Epithelial cell of proximal tubule (primary cell): ENCODE data around the gene PRPH. TPM values are rescaled to one million over a fixed set of nuclear protein-coding genes. Genes with fewer than 3 reads are reported as not detected.

Experiments used
- DNase-seq: peaks from one replicate; pipeline ENCODE4 v3.0.0-alpha.2; 2011; ENCODE audit warnings: low read depth
- H3K4me3 ChIP-seq: 2 replicates; pipeline ENCODE4 v1.5.1; 2011; ENCODE audit warnings: low read depth, mild to moderate bottlenecking, low read length
- total RNA-seq: library from RNA; depleted of rRNA; stranded (reverse); fragments of >200 nt; gene quantifications from 2 replicates; pipeline ENCODE4 v1.2.3, GENCODE V29; 2015
- TF ChIP-seq, protein P1 (sequence below): conservative IDR thresholded peaks from 2 replicates; pipeline ENCODE4 v1.5.1; 2012; ENCODE audit warnings: low read depth, mild to moderate bottlenecking, low read length

PRPH gene
- total RNA-seq, 1 donor from 2014 or later = not detected

DNA sequence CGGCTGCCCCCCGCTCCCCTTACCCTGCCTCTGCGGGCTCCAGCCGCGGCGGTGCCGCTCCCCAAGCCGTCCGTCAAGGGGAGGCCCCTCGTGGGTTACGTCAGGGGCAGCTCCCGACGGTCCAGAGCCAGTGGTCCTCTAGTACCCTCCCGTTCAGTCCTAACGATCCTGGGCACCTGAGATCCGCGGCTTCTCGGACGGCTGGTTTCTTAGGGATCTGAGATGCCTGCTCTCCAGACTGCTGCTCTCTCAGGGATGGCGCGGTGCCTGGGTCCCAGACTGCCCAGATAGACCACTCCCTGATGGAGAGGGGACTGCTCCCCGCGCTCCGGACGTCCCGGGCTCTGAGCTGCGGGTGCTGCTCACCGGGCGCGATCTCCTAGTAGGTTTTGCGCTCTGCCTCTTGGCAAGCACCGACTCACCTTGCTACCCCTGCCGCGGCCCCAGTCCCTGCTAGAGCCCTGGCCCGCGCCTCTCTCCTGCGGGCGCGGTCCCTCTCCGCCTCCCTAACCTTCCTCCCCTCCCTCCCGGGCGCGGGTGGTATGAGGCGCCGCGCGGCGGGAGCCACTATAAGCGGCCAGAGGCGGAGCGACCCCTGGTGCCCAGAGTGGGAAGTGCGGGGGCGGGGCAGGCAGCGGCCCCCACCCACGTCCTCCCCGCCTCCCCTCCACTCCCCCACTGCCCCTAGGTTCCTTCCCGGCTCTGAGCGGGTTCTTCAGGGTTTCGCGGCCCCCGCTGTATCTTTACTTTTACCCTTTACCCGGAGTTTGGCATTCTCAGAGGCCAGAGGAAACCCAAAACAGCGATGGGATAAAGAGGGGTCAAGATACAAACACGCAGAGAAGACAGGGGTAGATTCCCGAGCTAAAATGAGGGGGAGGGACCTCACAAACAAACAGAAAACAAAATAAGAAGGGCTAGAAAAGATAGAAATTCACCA, 42.0 kb downstream of the PRPH start, which contains the start of gene C1QL4:
TSS of gene C1QL4 (minus strand) at position 544 of the 940 bp plus-strand sequence. CDS start 711 bp downstream, outside the sequence.
- DNase-seq = no peak
- H3K4me3 ChIP-seq = peak within 1 kb of the TSS; percentile 45
- TF ChIP-seq, protein P1, sequence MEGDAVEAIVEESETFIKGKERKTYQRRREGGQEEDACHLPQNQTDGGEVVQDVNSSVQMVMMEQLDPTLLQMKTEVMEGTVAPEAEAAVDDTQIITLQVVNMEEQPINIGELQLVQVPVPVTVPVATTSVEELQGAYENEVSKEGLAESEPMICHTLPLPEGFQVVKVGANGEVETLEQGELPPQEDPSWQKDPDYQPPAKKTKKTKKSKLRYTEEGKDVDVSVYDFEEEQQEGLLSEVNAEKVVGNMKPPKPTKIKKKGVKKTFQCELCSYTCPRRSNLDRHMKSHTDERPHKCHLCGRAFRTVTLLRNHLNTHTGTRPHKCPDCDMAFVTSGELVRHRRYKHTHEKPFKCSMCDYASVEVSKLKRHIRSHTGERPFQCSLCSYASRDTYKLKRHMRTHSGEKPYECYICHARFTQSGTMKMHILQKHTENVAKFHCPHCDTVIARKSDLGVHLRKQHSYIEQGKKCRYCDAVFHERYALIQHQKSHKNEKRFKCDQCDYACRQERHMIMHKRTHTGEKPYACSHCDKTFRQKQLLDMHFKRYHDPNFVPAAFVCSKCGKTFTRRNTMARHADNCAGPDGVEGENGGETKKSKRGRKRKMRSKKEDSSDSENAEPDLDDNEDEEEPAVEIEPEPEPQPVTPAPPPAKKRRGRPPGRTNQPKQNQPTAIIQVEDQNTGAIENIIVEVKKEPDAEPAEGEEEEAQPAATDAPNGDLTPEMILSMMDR = peak; percentile 72

DNA sequence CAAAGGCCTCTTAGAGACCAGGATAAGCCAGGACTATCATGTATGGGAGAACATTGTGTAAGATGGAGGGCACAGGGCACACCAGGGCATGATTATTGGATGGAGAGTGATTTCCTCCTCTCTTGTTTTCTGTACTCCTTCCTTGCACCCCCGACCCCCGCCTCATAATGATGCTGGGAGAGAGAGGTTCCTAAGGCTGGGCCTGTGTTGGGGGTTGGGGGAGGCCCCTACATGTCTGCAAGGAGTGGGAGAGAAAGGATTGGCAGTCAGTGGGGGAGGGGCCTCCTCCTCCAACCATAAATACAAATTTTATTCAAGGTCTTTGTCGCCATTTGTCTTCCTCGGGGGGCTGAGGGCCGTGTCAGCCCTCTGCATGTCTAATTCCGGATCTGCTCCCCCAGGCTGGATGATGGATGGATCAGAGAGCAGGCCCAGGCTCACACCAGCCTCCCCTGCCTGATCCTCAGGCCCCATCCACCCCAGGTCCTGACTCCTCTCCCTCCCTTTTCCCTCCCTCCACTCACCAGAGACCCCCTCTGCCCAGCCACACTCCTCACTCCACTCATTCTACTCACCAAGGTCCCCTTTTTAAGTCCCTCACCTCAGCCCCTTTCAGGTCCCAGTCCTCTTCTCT, 44.0 kb downstream of the PRPH start:
- DNase-seq = no peak
- TF ChIP-seq, protein P1 = no peak
- no peak overlapping the region for H3K4me3 ChIP-seq

DNA sequence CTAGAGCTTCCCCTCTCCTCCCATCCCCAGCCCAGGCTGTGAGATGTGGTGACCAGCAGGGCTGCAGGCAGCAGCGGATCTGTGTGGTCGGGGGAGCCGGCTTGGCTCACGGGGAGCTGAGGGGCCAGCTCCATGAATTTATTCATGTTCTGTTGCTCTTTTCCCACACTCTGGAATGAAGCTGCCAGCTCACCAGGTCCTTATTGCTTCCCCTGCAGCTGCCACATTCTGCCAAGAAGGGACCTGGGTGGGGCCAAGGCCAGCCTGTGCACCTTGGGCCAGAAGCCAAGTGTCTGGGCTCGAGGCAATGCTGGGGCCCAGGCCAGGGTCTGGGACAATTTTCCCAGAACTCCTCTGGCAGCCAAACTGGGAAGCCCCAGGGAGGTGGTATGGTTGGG, 44.5 kb downstream of the PRPH start:
- TF ChIP-seq, protein P1 = no peak
- DNase-seq = no peak
- H3K4me3 ChIP-seq = no peak overlapping the region

DNA sequence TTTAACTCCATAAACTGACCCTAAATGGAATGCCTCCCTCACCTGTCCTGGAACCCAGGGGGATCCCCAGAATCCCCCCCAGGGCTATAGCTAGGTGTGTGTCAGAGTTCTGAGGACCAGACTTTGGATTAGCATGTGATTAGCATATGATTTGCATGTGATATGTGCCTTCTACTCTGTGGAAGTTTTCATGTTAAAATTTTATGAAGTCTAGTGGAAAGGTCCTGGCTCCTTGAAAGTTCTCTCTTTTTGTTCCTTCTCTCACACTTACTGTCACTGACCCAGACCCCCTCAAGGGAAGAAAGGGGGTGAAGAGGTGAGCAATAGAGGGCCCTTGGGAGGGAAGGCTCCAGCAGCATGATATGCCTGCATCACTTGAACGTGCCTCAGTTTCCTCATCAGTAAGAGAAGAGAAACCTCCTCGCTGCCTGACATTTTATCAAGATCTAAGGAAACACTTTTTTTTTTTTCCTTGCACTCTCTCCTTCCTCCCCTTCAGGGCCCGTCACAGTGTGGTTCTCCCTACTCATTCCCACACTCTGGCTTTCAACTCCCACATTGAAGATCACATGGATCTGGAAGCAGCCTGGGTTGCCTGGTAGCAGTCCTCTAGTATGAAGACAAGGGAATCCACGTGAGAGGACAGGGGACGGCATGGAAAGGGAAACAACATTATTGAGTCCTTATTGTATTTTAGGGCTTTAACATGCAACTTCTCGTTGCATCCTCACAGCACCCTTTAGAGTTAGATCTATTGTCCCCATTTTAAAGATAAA, 45.3 kb downstream of the PRPH start:
- H3K4me3 ChIP-seq = no peak overlapping the region
- TF ChIP-seq, protein P1 = no peak
- no peak for DNase-seq

DNA sequence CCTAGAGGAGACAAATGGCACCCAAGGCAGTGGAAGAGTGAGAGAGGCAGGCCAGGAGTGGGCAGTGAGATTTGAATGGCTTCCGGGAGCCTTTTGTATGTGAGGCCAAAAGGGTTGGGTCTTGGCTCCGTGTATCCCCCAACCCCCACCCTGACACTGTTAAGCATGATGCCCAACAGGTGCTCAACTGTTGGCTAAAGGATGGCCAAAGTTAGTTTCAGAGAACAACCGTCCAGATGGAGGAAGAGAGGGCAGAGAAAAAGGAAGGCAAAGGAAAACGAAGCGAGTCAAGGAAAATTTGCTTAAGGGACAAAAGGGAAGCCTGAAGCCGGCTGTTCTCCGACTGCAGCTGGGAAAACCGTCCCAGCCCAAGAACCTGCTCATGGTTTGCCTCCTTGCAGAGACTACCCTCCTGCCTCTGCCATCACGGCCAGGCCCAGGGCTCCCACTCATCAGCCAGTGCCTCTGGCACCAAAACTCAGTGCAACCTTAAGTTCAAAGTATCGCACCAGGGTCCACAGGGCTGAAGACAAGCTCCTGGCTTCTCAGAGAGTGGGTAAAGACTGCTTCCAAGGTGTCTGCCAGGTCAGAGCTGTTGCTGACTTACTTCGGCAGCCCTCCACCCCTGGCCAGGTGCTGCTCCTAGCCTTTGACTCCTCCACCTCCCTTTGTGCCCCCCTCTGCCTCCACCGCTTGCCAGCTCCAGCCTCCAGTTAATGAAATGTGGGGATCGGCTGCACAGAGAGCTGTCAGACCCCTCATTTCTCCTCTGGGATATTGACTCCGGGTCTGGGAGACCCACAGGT, 46.2 kb downstream of the PRPH start:
- no peak for DNase-seq
- TF ChIP-seq, protein P1 = no peak
- no peak overlapping the region for H3K4me3 ChIP-seq

DNA sequence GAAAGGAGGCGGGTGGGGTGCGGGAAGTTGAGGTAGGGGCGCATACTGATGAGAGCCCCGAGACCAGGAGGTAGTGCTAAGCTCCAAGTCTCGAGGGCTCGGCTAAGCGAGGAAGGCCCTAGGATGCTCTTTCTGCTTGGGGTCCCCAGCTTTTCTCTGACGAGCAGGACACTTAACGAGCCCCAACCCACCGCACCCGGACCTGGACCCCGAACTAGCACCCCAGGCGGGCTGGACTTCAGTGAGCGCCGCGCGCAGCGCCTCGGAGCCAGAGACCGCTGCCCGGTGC, 46.8 kb downstream of the PRPH start:
- H3K4me3 ChIP-seq = no peak overlapping the region
- TF ChIP-seq, protein P1 = no peak
- no peak for DNase-seq
